ENCODE data around the gene LGALS3. TPM values are rescaled to one million over a fixed set of nuclear protein-coding genes. Genes with fewer than 3 reads are reported as not detected.
"Not testable (repeated sequence)": the region's sequence is repeated elsewhere in the genome, so short reads cannot be mapped to it uniquely, and the experiment has no call there.

Gene LGALS3
- 100 to 1,000 TPM; 234 to 565 (median 415) TPM for total RNA-seq

- WGBS, 2 donors: no CpG with 5 or more reads among the region's 50 CpGs
- intact Hi-C loops (cut with DNase I): no loop called here
- H3K27me3 ChIP-seq: no peaks in the 10 kb centered on the region
- DNase-seq: no peak
- H3K9me3 ChIP-seq: no peaks in the 10 kb centered on the region
- TF ChIP-seq, protein P1, sequence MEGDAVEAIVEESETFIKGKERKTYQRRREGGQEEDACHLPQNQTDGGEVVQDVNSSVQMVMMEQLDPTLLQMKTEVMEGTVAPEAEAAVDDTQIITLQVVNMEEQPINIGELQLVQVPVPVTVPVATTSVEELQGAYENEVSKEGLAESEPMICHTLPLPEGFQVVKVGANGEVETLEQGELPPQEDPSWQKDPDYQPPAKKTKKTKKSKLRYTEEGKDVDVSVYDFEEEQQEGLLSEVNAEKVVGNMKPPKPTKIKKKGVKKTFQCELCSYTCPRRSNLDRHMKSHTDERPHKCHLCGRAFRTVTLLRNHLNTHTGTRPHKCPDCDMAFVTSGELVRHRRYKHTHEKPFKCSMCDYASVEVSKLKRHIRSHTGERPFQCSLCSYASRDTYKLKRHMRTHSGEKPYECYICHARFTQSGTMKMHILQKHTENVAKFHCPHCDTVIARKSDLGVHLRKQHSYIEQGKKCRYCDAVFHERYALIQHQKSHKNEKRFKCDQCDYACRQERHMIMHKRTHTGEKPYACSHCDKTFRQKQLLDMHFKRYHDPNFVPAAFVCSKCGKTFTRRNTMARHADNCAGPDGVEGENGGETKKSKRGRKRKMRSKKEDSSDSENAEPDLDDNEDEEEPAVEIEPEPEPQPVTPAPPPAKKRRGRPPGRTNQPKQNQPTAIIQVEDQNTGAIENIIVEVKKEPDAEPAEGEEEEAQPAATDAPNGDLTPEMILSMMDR (IDR thresholded peaks at IDR 0.05): peak in 2 of 6 experiments; percentile 2 to 9
- peak in 2 of 4 donors; percentile 92 to 94 for TF ChIP-seq POLR2A (IDR thresholded peaks at IDR 0.05)
- peaks cover 17 to 90% (median 65%) of the 10 kb centered on the region in 3 donors for H3K4me1 ChIP-seq
- H3K36me3 ChIP-seq: peaks cover 0 to 23% (median 0%) of the 10 kb centered on the region in 3 donors
- H3K4me3 ChIP-seq: peak within 1 kb of the TSS; percentile 89 to 93 (median 90)
- peak within 1 kb of the TSS; percentile 98 to 99 (median 99) for H3K27ac ChIP-seq
These were observed at the start of gene LGALS3 for GRCh38 chr14:55129086-55129427. Gene LGALS3, plus strand, starts transcription at chr14:55129252. Its CDS starts 8,122 bp downstream, at chr14:55137374.

DNA sequence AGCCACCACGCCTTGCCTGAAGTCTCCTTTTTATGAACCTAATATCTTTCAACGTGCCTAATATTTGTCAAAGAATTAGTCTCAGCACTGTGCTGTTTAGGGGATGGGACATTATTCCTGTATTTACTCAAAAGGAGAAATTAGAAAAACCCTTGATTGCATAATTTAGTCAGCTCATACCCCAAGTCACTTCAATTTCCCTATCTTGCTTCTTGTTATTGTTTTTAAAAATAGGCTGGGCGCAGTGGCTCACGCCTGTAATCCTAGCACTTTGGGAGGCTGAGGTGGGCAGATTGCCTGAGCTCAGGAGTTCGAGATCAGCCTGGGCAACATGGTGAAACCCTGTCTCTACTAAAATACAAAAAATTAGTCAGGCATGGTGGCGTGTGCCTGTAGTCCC, 49.1 kb upstream of the LGALS3 start:
- intact Hi-C loops (cut with DNase I); H3K27ac ChIP-seq; H3K4me3 ChIP-seq; H3K9me3 ChIP-seq; H3K27me3 ChIP-seq; H3K36me3 ChIP-seq; DNase-seq: not testable (repeated sequence)
- peaks cover 4 to 28% (median 5%) of the 10 kb centered on the region in 3 donors for H3K4me1 ChIP-seq
- WGBS, 2 donors: 71 to 72% methylated on average over 6 of the region's 6 CpGs

DNA sequence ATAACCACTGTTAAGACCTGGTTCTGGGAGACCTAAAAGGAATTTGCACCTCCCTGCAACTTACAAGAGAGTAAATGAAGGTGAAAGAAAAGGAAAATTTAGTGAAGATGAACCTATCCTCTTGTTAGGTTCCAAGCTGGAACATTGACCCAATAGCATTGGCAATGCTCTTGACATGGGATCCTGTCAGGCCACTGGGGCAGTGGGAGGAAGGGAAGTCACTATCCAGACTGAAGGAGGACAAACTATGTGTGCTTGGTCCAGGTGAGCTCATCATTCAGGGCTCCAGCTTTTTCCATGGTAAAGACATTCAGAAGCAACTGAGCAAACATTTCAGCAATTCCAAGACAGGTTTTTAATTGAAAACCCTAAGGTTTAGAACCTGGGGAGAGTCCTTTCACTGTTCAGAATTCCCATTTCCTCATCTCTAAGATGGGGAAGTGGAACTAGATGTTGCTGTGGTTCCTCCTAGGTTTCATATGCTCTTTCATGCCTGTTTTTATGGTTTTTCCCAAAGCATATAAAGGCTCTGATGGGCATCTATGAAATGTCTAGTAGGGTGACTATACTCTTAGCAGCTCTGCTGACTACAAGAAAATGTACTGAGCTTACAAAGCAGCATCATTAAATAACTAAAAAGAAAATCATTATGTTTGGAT, 44.5 kb upstream of the LGALS3 start:
- Histone ChIP-seq H3K4me1 (peaks cover 0 to 34% (median 0%) of the 10 kb centered on the region in 3 donors), H3K9me3 (no peaks in the 10 kb centered on the region), H3K27me3 (no peaks in the 10 kb centered on the region), H3K4me3 (no peak overlapping the region), H3K36me3 (no peaks in the 10 kb centered on the region), H3K27ac (peak overlapping the region in 1 of 4 donors; percentile 65)
- intact Hi-C loops (cut with DNase I): no loop called here
- TF ChIP-seq, protein P1 (IDR thresholded peaks at IDR 0.05): no peak
- TF ChIP-seq POLR2A (IDR thresholded peaks at IDR 0.05): no peak
- DNase-seq: no peak

- Histone ChIP-seq H3K27ac (peak overlapping the region in 3 of 4 donors; percentile 18 to 65 (median 52)), H3K9me3 (no peaks in the 10 kb centered on the region)
- no peak for DNase-seq
These were observed 43.9 kb upstream of the LGALS3 start for GRCh38 chr14:55085060-55085660.

DNA sequence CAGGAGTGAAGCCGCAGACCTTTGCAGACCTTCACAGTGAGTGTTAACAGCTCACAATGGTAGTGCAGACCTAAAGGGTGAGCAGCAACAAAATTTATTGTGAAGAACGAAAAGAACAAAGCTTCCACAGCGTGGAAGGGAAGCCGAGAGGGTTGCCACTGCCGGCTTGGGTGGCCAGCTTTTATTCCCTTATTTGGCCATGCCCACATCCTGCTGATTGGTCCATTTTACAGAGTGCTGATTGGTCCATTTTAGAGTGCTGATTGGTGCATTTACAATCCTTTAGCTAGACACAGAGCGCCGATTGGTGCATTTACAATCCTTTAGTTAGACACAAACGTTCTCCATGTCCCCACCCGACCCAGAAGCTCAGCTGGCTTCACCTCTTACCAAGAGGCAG, 42.1 kb upstream of the LGALS3 start:
- WGBS, 2 donors: 89 to 94% methylated on average over 7 of the region's 9 CpGs
- no peak for DNase-seq
- intact Hi-C loops (cut with DNase I): no loop called here

More at GRCh38 chr14:55085060-55085660, 43.9 kb upstream of the LGALS3 start:
- Histone ChIP-seq H3K36me3 (no peaks in the 10 kb centered on the region), H3K27me3 (no peaks in the 10 kb centered on the region), H3K4me3 (no peak overlapping the region), H3K4me1 (peaks cover 0 to 38% (median 0%) of the 10 kb centered on the region in 3 donors)
- TF ChIP-seq, protein P1 (IDR thresholded peaks at IDR 0.05): no peak
- TF ChIP-seq POLR2A (IDR thresholded peaks at IDR 0.05): no peak
- 72 to 83% methylated on average over 4 of the region's 4 CpGs for WGBS, 2 donors
- intact Hi-C loops (cut with DNase I): no loop called here

More for the DNA sequence above, 42.1 kb upstream of the LGALS3 start:
- no peaks in the 10 kb centered on the region for H3K9me3 ChIP-seq
- peaks cover 0 to 48% (median 0%) of the 10 kb centered on the region in 3 donors for H3K4me1 ChIP-seq
- no peak overlapping the region for H3K27ac ChIP-seq
- no peaks in the 10 kb centered on the region for H3K36me3 ChIP-seq
- no peaks in the 10 kb centered on the region for H3K27me3 ChIP-seq
- no peak overlapping the region for H3K4me3 ChIP-seq
- TF ChIP-seq POLR2A (IDR thresholded peaks at IDR 0.05): no peak
- TF ChIP-seq, protein P1 (IDR thresholded peaks at IDR 0.05): no peak

Data from esophagus squamous epithelium (tissue), 5 donors.